Measurements from ENCODE around the gene COLEC12. TPM values are rescaled to one million over a fixed set of nuclear protein-coding genes. Genes with fewer than 3 reads are reported as not detected.

COLEC12 gene
- total and polyA plus RNA-seq, 9 donors, result 0.78 to 20.7 (median 5.9) TPM

GRCh38 chr18:336713-337112, 163.8 kb downstream of the COLEC12 start:
- Histone ChIP-seq H3K9me3 (no peaks in the 10 kb centered on the region), H3K27me3 (no peaks in the 10 kb centered on the region), H3K4me1 (ENCODE audit: insufficient read depth) (peaks cover 7% of the 10 kb centered on the region), H3K4me3 (no peak overlapping the region), H3K27ac (no peak overlapping the region), H3K36me3 (no peaks in the 10 kb centered on the region)
- intact Hi-C loops (cut with DNase I), result no loop called here
- WGBS, 3 donors, result 44 to 65% (median 63%) methylated on average over 2 of the region's 2 CpGs
- no peak for DNase-seq
- TF ChIP-seq EP300 (IDR thresholded peaks at IDR 0.05) (no peak), CTCF (IDR thresholded peaks at IDR 0.05) (no peak), POLR2A (IDR thresholded peaks at IDR 0.05) (no peak)

- DNase-seq, result no peak
- no peak for TF ChIP-seq POLR2A (IDR thresholded peaks at IDR 0.05)
- TF ChIP-seq CTCF (IDR thresholded peaks at IDR 0.05), result no peak
- no peak overlapping the region for H3K4me3 ChIP-seq
- H3K4me1 ChIP-seq (ENCODE audit: insufficient read depth), result peaks cover 4% of the 10 kb centered on the region
- H3K36me3 ChIP-seq, result no peaks in the 10 kb centered on the region
- intact Hi-C loops (cut with DNase I), result no loop called here
- no peaks in the 10 kb centered on the region for H3K9me3 ChIP-seq
- no peak overlapping the region for H3K27ac ChIP-seq
- 71 to 84% (median 78%) methylated on average over 2 of the region's 2 CpGs for WGBS, 3 donors
- no peaks in the 10 kb centered on the region for H3K27me3 ChIP-seq
Measured at GRCh38 chr18:335733-336132, 164.8 kb downstream of the COLEC12 start.

- H3K9me3 ChIP-seq, result no peaks in the 10 kb centered on the region
- intact Hi-C loops (cut with DNase I), result no loop called here
- H3K4me3 ChIP-seq, result no peak overlapping the region
- no peaks in the 10 kb centered on the region for H3K27me3 ChIP-seq
- 94 to 100% (median 97%) methylated on average over 10 to 15 of the region's 15 CpGs for WGBS, 3 donors
- H3K4me1 ChIP-seq (ENCODE audit: insufficient read depth), result peaks cover 4% of the 10 kb centered on the region
- H3K27ac ChIP-seq, result no peak overlapping the region
- TF ChIP-seq CTCF (IDR thresholded peaks at IDR 0.05), result no peak
- no peak for TF ChIP-seq POLR2A (IDR thresholded peaks at IDR 0.05)
- no peak for TF ChIP-seq EP300 (IDR thresholded peaks at IDR 0.05)
- DNase-seq, result no peak
- no peaks in the 10 kb centered on the region for H3K36me3 ChIP-seq
Measured at GRCh38 chr18:334575-335132, 165.8 kb downstream of the COLEC12 start.

GRCh38 chr18:332721-333510, 167.6 kb downstream of the COLEC12 start:
- intact Hi-C loops (cut with DNase I), result no loop called here
- TF ChIP-seq EP300 (IDR thresholded peaks at IDR 0.05) (no peak), POLR2A (IDR thresholded peaks at IDR 0.05) (no peak), CTCF (IDR thresholded peaks at IDR 0.05) (no peak)
- no peak overlapping the region for H3K27ac ChIP-seq
- peak in 2 of 5 donors; percentile 19 to 45 for DNase-seq
- H3K4me1 ChIP-seq (ENCODE audit: insufficient read depth), result peaks cover 4% of the 10 kb centered on the region
- H3K27me3 ChIP-seq, result no peaks in the 10 kb centered on the region
- H3K9me3 ChIP-seq, result no peaks in the 10 kb centered on the region
- no peaks in the 10 kb centered on the region for H3K36me3 ChIP-seq
- no peak overlapping the region for H3K4me3 ChIP-seq
- WGBS, 3 donors, result 10 to 28% (median 16%) methylated on average over 14 of the region's 14 CpGs
